GM19468 (cell line): Measurements from ENCODE around the gene LRMDA.
A peak's percentile ranks its signal among the peaks of the same experiment; 100 is the strongest.

Experiments used
- ATAC-seq: cut with Tn5 transposase; IDR thresholded peaks from one replicate; pipeline ENCODE4 v1.9.1; 2021; ENCODE audit warnings: mild to moderate bottlenecking, moderate library complexity, moderate number of reproducible peaks; ENCODE audit not compliant: unreplicated experiment; ENCODE audit errors: extremely low read depth

Gene LRMDA

DNA sequence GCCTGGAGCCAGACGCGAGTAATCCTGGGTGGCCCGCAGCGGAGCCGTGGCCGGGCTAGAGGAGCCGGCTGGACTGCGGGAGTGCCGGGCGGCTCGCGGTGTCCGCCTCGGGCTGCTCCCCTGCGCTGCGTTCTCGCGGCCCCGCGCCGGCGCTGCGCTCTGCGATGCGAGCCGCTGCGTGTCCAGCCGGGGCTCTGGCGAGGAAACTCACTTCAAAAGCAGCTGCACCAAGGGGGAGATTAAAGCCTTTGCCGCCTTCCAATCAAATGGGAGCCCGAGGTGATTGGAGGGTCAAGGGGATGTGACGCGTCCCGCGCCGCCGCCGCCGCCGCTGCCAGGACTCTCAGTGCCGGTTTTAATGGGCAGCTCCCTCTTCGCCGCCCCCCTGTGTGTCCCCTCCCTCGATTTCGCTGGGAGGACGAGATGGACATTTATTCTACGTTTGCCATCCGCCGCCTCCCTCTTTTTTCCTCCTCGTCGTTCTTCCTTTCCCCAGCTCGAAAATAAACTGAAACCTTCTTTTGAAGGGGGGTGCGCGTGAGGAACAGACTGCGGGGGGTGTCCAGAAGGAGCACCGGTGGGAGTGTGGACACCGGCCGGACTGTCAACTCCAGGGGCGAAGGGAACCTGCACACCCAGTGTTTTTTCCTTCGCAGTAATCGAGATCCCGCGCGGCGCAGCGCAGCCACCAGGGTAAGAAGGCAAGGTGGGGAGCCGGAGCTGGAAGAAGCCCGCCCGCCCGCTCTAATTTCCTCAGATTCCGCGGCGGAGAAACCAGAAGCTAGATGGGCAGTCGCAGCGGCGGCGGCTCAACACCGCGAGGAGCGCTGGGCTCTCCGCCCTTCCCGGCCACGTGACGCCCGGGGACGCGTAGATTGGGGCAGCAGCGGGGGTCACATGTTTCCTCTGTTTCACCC lies 29.6 kb upstream of the LRMDA start, which contains the start of gene ZNF503:
ZNF503 (minus strand) TSS at position 196 of the 917 bp plus-strand sequence. CDS start 345 bp downstream, outside the sequence.
- ATAC-seq, result peak; percentile 23

DNA sequence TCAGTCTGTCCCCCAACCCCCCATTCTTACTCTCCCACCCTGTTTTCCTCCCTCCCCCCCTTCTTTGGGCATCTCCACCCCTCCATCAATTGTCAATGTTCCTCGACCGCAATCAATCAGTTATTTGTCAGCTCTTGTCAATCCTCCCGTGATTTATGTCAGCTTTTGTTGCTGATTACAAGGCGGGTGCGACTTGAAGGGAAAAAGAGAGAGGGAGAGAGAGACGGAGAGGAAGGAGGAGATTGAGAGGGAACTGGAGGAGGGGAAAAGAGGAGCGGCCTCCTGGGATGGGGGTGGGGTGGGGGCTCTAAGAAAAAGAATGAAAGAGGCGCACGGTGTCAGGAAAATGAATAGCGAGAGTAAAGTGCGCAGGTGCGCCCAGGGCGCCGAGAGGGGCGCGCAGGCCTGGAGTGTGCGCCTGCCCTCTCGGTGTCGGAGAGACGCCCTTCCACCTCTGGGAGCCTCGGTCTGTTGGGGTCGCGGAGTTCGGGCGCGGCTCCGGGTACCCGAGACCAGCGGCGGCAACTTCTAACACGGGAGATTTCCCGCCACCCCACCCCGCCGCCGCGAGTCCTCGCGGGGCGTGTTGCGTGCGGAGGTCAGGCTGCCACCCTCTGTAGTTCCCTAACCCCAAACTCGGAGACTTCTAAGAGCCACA lies 28.8 kb upstream of the LRMDA start:
- no peak for ATAC-seq

GRCh38 chr10:75403144-75403938 lies 28.1 kb upstream of the LRMDA start:
- no peak for ATAC-seq

DNA sequence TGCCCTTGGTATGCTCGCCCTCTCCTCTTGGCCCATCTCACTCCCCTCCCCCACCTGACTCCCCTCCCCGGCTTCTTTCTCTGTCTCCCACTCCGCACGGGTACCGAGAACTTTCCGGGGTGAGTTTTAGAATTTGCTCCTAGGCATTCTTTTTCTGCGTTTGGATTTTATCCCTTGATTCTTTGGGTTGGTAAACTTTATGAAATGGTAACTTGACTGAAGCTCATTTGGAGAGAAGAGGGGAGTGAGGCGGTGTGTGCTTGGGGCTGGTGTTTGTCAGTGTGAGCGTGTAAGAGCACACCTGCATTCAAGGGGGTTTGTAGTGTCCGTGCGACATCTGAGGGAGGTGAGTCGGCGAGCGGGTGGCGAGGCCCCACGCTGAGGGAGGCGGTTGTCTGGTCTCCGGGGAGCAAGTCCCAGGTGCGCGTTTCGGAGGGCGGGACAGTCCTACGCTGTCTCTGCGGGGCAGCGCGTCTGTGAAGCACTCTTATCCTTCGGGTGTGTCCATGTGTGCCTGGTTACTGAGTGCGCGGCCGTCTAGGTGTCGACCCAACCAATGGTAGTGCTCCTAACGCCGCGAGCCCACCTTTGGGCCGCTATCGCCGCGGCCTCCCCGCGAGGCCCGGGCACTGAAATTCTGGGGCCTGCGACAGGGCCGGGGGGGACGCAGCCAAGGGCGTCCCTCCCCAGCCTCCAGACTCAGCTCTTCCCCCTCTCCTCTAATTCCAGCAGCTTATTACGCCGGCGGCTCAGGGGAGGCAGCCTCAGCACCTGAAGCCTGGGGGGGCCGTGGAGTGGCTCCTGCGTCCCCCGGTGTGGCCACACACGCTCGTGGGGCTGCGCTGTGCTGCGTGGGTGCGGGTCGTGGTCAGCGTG lies 27.2 kb upstream of the LRMDA start:
- no peak for ATAC-seq

GRCh38 chr10:75404815-75405597 lies 26.4 kb upstream of the LRMDA start:
- no peak for ATAC-seq

GRCh38 chr10:75405598-75406461 lies 25.6 kb upstream of the LRMDA start:
- ATAC-seq, result no peak

GRCh38 chr10:75406462-75407223 lies 24.8 kb upstream of the LRMDA start:
- ATAC-seq, result no peak

GRCh38 chr10:75407224-75407712 lies 24.2 kb upstream of the LRMDA start:
- ATAC-seq, result no peak

- ATAC-seq, result no peak
Observed at GRCh38 chr10:75407713-75408508, 23.5 kb upstream of the LRMDA start.

- ATAC-seq, result no peak
Observed at GRCh38 chr10:75408509-75408875, 22.9 kb upstream of the LRMDA start.

- ATAC-seq, result no peak
Observed at GRCh38 chr10:75408911-75409885, 22.2 kb upstream of the LRMDA start.

DNA sequence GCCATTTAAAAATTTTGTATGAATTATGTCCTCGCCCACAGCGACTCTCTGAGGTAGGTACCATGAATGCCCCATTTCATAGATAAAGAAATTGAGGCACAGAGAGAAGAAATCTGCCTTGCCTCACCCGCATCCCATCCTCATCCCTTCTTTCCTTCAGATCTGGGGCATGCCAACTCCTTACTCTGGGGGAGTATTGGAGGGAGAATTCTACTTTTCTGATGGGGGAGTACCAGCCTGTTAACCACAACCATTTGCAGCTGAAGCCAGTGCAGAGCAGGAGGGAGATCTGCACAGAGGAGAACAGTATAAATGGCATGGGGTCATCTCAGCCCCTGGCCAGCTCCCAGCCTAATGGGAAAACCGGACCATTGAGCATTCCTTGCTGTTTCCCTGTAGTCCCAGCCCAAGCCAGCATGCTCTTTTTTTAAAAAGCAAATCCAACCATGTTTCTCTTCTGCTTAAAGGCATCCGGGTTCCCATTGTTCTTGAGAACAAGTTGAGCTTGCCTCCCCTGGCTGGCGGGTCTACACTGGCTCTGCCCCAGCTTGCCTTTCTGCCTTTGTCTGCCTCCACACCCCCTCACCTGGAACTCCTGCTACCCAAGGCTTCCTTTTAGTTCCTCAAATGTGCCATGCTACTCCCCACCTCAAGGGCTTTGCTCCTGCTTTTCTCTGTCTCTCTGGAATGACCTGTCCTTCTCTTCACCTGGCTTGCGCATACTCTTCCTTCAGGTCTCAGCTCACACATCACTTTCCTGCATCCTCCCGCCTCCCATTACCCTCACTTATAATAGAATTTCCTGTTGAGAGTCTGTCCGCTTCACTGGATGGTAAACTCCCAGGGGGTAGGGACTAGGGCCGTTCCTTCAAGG lies 21.1 kb upstream of the LRMDA start:
- no peak for ATAC-seq

DNA sequence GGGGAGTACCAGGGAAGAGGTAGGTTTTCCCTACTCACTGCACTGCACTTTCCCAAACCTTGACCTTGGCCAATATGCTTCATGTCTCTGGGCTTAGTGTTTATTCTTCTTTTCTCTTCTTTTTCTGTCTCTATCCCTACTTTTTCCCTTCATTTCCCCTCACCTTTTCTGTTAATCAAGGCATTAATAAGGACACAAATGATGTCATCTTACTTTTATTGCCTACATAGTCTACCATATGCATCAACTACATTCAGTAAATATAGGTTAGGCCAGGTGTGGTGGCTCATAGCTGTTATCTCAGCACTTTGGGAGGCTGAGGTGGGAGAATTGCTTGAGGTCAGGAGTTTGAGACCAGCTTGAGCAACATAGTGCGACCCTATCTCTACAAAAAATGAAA lies 16.9 kb upstream of the LRMDA start:
- ATAC-seq, result no peak

GRCh38 chr10:75417522-75417927 lies 13.9 kb upstream of the LRMDA start:
- ATAC-seq, result no peak
